ENCODE measurements around the gene SPIRE2.

GRCh38 chr16:89864527-89864820, 36.2 kb downstream of the SPIRE2 start:
- TF ChIP-seq CTCF (IDR thresholded peaks at IDR 0.05): no peak
- TF ChIP-seq EZH2 (IDR thresholded peaks at IDR 0.05; ENCODE audit: borderline replicate concordance, insufficient read depth, low read depth, low read length, poor library complexity, severe bottlenecking): no peak
